ENCODE data around the gene CYP2A6.
"Not testable (repeated sequence)": the region's sequence is repeated elsewhere in the genome, so short reads cannot be mapped to it uniquely, and the experiment has no call there.

Gene CYP2A6

GRCh38 chr19:40829205-40829604 lies 21.0 kb downstream of the CYP2A6 start:
- no peaks in the 10 kb centered on the region for H3K27me3 ChIP-seq (ENCODE audit: control insufficient read depth in 1 of 2, insufficient read depth in 2 of 2, low read length in 2 of 2)
- H3K4me3 ChIP-seq (ENCODE audit: low read depth in 1 of 2, low read length in 2 of 2), result no peak overlapping the region
- peaks cover 0 to 6% of the 10 kb centered on the region in 2 donors for H3K36me3 ChIP-seq (ENCODE audit: control insufficient read depth in 1 of 2, insufficient read depth in 2 of 2, low read length in 2 of 2)
- no peaks in the 10 kb centered on the region for H3K9me3 ChIP-seq (ENCODE audit: control insufficient read depth in 1 of 2, low read length in 2 of 2)
- no peaks in the 10 kb centered on the region for H3K4me1 ChIP-seq (ENCODE audit: control insufficient read depth in 1 of 2, insufficient read depth in 2 of 2, low read length in 2 of 2)
- H3K27ac ChIP-seq (ENCODE audit: low read depth, low read length), result no peak overlapping the region
- H3K9ac ChIP-seq (ENCODE audit: low read depth in 1 of 2, low read length in 2 of 2), result no peak overlapping the region

DNA sequence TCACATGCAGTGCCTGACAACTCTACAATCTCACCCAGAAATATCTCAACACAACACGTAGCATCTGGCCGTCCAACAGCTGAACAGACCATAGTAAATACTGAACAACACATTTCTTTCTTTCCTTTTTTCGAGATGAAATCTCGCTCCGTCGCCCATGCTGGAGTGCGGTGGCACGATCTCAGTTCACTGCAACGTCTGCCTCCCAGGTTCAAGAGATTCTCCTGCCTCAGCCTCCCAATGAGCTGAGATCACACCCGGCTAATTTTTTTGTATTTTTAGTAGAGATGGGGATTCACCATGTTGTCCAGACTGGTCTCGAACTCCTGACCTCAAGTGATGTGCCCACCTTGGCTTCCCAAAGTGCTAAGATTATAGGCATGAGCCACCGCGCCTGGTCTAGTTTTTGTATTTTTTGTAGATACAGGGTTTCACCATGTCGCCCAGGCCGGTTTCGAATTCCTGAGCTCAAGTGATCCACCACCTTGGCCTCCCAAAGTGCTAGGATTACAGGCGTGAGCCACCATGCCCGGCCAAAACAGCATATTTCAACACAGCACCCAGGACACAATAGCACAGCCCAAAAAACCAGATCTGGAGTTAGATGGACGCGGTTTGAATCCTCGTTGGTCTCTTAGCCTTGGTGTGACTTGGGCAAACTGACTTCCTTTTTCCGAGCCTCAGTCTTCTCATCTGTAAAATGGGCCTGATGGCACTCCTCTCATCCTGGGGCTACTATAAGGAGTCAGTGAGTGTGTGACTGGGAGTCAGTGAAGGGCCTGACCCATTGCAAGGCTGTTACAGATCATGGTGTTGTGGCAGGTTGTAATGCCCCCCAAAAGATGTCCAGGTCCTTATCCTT lies 22.6 kb downstream of the CYP2A6 start:
- Histone ChIP-seq H3K4me3 (ENCODE audit: low read depth in 1 of 2, low read length in 2 of 2) (no peak overlapping the region), H3K4me1 (ENCODE audit: control insufficient read depth in 1 of 2, insufficient read depth in 2 of 2, low read length in 2 of 2) (peaks cover 0 to 7% of the 10 kb centered on the region in 2 donors), H3K9me3 (ENCODE audit: control insufficient read depth in 1 of 2, low read length in 2 of 2) (no peaks in the 10 kb centered on the region), H3K27ac (ENCODE audit: low read depth, low read length) (no peak overlapping the region), H3K27me3 (ENCODE audit: control insufficient read depth in 1 of 2, insufficient read depth in 2 of 2, low read length in 2 of 2) (no peaks in the 10 kb centered on the region), H3K9ac (ENCODE audit: low read depth in 1 of 2, low read length in 2 of 2) (no peak overlapping the region), H3K36me3 (ENCODE audit: control insufficient read depth in 1 of 2, insufficient read depth in 2 of 2, low read length in 2 of 2) (peaks cover 0 to 6% of the 10 kb centered on the region in 2 donors)

GRCh38 chr19:40826699-40827385 lies 23.4 kb downstream of the CYP2A6 start:
- not testable (repeated sequence) for H3K9me3 ChIP-seq (ENCODE audit: control insufficient read depth in 1 of 2, low read length in 2 of 2)

GRCh38 chr19:40826312-40826698 lies 23.9 kb downstream of the CYP2A6 start:
- not testable (repeated sequence) for H3K9ac ChIP-seq (ENCODE audit: low read depth in 1 of 2, low read length in 2 of 2); H3K36me3 ChIP-seq (ENCODE audit: control insufficient read depth in 1 of 2, insufficient read depth in 2 of 2, low read length in 2 of 2); H3K27ac ChIP-seq (ENCODE audit: low read depth, low read length); H3K4me3 ChIP-seq (ENCODE audit: low read depth in 1 of 2, low read length in 2 of 2); H3K27me3 ChIP-seq (ENCODE audit: control insufficient read depth in 1 of 2, insufficient read depth in 2 of 2, low read length in 2 of 2); H3K9me3 ChIP-seq (ENCODE audit: control insufficient read depth in 1 of 2, low read length in 2 of 2)
- peaks cover 0 to 13% of the 10 kb centered on the region in 2 donors for H3K4me1 ChIP-seq (ENCODE audit: control insufficient read depth in 1 of 2, insufficient read depth in 2 of 2, low read length in 2 of 2)

More at GRCh38 chr19:40826699-40827385, 23.4 kb downstream of the CYP2A6 start:
- H3K4me3 ChIP-seq (ENCODE audit: low read depth in 1 of 2, low read length in 2 of 2); H3K27me3 ChIP-seq (ENCODE audit: control insufficient read depth in 1 of 2, insufficient read depth in 2 of 2, low read length in 2 of 2); H3K27ac ChIP-seq (ENCODE audit: low read depth, low read length); H3K36me3 ChIP-seq (ENCODE audit: control insufficient read depth in 1 of 2, insufficient read depth in 2 of 2, low read length in 2 of 2); H3K9ac ChIP-seq (ENCODE audit: low read depth in 1 of 2, low read length in 2 of 2): not testable (repeated sequence)
- peaks cover 0 to 13% of the 10 kb centered on the region in 2 donors for H3K4me1 ChIP-seq (ENCODE audit: control insufficient read depth in 1 of 2, insufficient read depth in 2 of 2, low read length in 2 of 2)

GRCh38 chr19:40825460-40826095 lies 24.7 kb downstream of the CYP2A6 start:
- H3K36me3 ChIP-seq (ENCODE audit: control insufficient read depth in 1 of 2, insufficient read depth in 2 of 2, low read length in 2 of 2); H3K4me3 ChIP-seq (ENCODE audit: low read depth in 1 of 2, low read length in 2 of 2); H3K27me3 ChIP-seq (ENCODE audit: control insufficient read depth in 1 of 2, insufficient read depth in 2 of 2, low read length in 2 of 2); H3K9me3 ChIP-seq (ENCODE audit: control insufficient read depth in 1 of 2, low read length in 2 of 2); H3K9ac ChIP-seq (ENCODE audit: low read depth in 1 of 2, low read length in 2 of 2); H3K27ac ChIP-seq (ENCODE audit: low read depth, low read length): not testable (repeated sequence)
- H3K4me1 ChIP-seq (ENCODE audit: control insufficient read depth in 1 of 2, insufficient read depth in 2 of 2, low read length in 2 of 2), result peaks cover 0 to 13% of the 10 kb centered on the region in 2 donors

DNA sequence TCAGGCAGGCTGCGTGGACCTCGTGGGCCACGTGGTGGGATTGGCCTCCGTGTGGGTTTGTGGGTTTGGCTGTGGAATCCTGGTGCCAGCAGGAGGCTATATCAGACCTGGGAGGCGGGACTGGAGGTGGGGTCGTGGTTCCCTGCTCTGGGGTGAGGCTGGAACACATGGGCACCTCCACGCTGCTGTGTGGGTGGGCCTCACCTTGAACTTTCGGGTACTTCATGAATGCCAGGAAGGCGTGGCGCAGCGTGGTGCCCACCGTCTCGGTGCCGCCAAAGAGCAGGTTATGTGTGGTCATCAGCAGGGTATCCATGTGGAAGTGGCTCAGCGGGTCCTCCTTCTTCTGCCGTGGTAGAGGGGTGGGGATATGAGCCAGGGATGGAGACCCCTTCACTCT lies 25.3 kb downstream of the CYP2A6 start:
- H3K36me3 ChIP-seq (ENCODE audit: control insufficient read depth in 1 of 2, insufficient read depth in 2 of 2, low read length in 2 of 2); H3K9me3 ChIP-seq (ENCODE audit: control insufficient read depth in 1 of 2, low read length in 2 of 2); H3K4me3 ChIP-seq (ENCODE audit: low read depth in 1 of 2, low read length in 2 of 2); H3K9ac ChIP-seq (ENCODE audit: low read depth in 1 of 2, low read length in 2 of 2); H3K27ac ChIP-seq (ENCODE audit: low read depth, low read length); H3K27me3 ChIP-seq (ENCODE audit: control insufficient read depth in 1 of 2, insufficient read depth in 2 of 2, low read length in 2 of 2): not testable (repeated sequence)
- H3K4me1 ChIP-seq (ENCODE audit: control insufficient read depth in 1 of 2, insufficient read depth in 2 of 2, low read length in 2 of 2), result peaks cover 0 to 13% of the 10 kb centered on the region in 2 donors

DNA sequence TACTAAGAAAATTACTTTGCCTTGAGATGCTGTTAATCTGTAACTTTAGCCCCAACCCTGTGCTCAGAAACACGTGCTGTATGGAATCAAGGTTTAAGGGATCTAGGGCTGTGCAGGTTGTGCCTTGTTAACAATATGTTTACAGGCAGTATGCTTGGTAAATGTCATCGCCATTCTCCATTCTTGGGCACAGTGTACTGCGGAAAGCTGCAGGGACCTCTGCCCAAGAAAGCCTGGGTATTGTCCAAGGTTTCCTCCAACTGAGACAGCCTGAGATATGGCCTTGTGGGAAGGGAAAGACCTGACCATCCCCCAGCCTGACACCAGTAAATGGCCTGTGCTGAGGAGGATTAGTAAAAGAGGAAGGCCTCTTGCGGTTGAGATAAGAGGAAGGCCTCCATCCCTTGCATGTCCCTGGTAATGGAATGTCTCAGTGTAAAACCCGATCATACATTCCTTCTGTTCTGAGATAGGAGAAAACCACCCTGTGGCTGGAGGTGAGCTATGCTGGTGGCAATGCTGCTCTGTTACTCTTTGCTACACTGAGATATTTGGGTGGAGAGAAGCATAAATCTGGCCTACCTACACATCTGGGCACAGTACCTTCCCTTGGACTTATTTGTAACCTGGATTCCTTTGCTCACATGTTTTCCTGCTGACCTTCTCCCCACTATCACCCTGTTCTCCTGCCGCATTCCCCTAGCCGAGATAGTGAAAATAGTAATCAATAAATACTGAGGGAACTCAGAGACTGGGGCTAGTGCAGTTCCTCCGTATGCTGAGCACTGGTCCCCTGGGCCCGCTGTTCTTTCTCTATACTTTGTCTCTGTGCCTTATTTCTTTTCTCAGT lies 27.3 kb downstream of the CYP2A6 start:
- peaks cover 4 to 26% of the 10 kb centered on the region in 2 donors for H3K4me1 ChIP-seq (ENCODE audit: control insufficient read depth in 1 of 2, insufficient read depth in 2 of 2, low read length in 2 of 2)
- not testable (repeated sequence) for H3K9me3 ChIP-seq (ENCODE audit: control insufficient read depth in 1 of 2, low read length in 2 of 2); H3K36me3 ChIP-seq (ENCODE audit: control insufficient read depth in 1 of 2, insufficient read depth in 2 of 2, low read length in 2 of 2); H3K4me3 ChIP-seq (ENCODE audit: low read depth in 1 of 2, low read length in 2 of 2); H3K9ac ChIP-seq (ENCODE audit: low read depth in 1 of 2, low read length in 2 of 2); H3K27ac ChIP-seq (ENCODE audit: low read depth, low read length); H3K27me3 ChIP-seq (ENCODE audit: control insufficient read depth in 1 of 2, insufficient read depth in 2 of 2, low read length in 2 of 2)

GRCh38 chr19:40822161-40822560 lies 28.1 kb downstream of the CYP2A6 start:
- Histone ChIP-seq H3K4me1 (ENCODE audit: control insufficient read depth in 1 of 2, insufficient read depth in 2 of 2, low read length in 2 of 2) (peaks cover 4 to 26% of the 10 kb centered on the region in 2 donors), H3K27me3 (ENCODE audit: control insufficient read depth in 1 of 2, insufficient read depth in 2 of 2, low read length in 2 of 2) (no peaks in the 10 kb centered on the region), H3K9me3 (ENCODE audit: control insufficient read depth in 1 of 2, low read length in 2 of 2) (no peaks in the 10 kb centered on the region), H3K36me3 (ENCODE audit: control insufficient read depth in 1 of 2, insufficient read depth in 2 of 2, low read length in 2 of 2) (peaks cover 0 to 6% of the 10 kb centered on the region in 2 donors), H3K9ac (ENCODE audit: low read depth in 1 of 2, low read length in 2 of 2) (no peak overlapping the region), H3K27ac (ENCODE audit: low read depth, low read length) (no peak overlapping the region), H3K4me3 (ENCODE audit: low read depth in 1 of 2, low read length in 2 of 2) (no peak overlapping the region)

DNA sequence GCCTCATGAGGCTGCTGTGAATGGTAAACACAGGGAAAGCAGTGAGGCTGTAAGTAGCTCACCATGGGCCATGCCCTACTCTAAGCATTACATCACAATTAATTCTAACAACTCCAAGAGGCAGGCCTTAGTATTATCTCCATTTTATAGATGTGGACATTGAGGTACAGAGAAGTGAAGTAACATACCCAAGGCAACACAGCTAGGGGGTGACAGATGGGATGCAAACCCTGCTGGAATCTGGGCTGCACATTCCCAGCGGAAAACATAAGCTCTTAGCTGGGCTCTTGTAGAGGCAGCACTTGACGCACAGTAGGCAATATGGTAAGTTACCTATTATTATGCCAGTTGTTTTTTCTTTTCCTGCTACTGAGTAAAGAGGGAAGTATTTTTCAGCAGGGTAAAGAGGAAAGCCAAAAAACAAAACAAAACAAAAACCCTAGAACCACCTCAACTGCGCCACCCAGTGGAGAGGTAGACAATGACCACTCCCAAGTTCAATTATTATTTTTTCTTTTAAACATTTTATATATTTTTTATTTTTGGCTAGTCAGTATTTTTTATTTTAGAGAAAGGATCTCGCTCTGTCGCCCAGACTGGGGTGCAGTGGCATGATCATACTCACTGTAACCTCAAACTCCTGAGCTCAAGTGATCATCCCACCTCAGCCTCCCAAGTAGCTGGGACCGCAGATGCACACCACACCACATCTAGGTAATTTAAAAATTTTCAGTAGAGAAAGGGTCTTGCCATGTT lies 30.6 kb downstream of the CYP2A6 start:
- H3K4me3 ChIP-seq (ENCODE audit: low read depth in 1 of 2, low read length in 2 of 2); H3K9me3 ChIP-seq (ENCODE audit: control insufficient read depth in 1 of 2, low read length in 2 of 2); H3K27me3 ChIP-seq (ENCODE audit: control insufficient read depth in 1 of 2, insufficient read depth in 2 of 2, low read length in 2 of 2); H3K36me3 ChIP-seq (ENCODE audit: control insufficient read depth in 1 of 2, insufficient read depth in 2 of 2, low read length in 2 of 2); H3K27ac ChIP-seq (ENCODE audit: low read depth, low read length); H3K9ac ChIP-seq (ENCODE audit: low read depth in 1 of 2, low read length in 2 of 2): not testable (repeated sequence)
- peaks cover 4 to 26% of the 10 kb centered on the region in 2 donors for H3K4me1 ChIP-seq (ENCODE audit: control insufficient read depth in 1 of 2, insufficient read depth in 2 of 2, low read length in 2 of 2)
